NK-92 (cell line): Measurements from ENCODE around the gene GAPVD1.
A peak's percentile ranks its signal among the peaks of the same experiment; 100 is the strongest.
"Not testable (repeated sequence)": the region's sequence is repeated elsewhere in the genome, so short reads cannot be mapped to it uniquely, and the experiment has no call there.

Source experiments
- DNase-seq: peaks from one replicate; lab custom pipeline; 2025; ENCODE audit not compliant: unreplicated experiment; lab: John Stamatoyannopoulos, UW

Gene GAPVD1

GRCh38 chr9:125261501-125262293 lies at the start of gene GAPVD1:
Gene GAPVD1, plus strand, starts transcription at chr9:125261826. Its CDS starts 37,096 bp downstream, at chr9:125298922.
- DNase-seq = no peak

GRCh38 chr9:125214186-125214585 lies 47.4 kb upstream of the GAPVD1 start:
- no peak for DNase-seq

- DNase-seq = no peak
Observed at GRCh38 chr9:125218621-125219020, 43.0 kb upstream of the GAPVD1 start.

GRCh38 chr9:125224858-125225257 lies 36.8 kb upstream of the GAPVD1 start:
- DNase-seq = not testable (repeated sequence)

- DNase-seq = no peak
Observed at GRCh38 chr9:125227761-125228160, 33.9 kb upstream of the GAPVD1 start.

GRCh38 chr9:125233678-125234077 lies 27.9 kb upstream of the GAPVD1 start:
- DNase-seq = no peak

GRCh38 chr9:125234099-125234498 lies 27.5 kb upstream of the GAPVD1 start:
- not testable (repeated sequence) for DNase-seq

GRCh38 chr9:125235804-125236519 lies 25.7 kb upstream of the GAPVD1 start:
- no peak for DNase-seq

GRCh38 chr9:125236520-125237159 lies 25.0 kb upstream of the GAPVD1 start:
- DNase-seq = not testable (repeated sequence)

- no peak for DNase-seq
Observed at GRCh38 chr9:125238127-125238914, 23.3 kb upstream of the GAPVD1 start.

- no peak for DNase-seq
Observed at GRCh38 chr9:125238915-125239446, 22.6 kb upstream of the GAPVD1 start.

- no peak for DNase-seq
Observed at GRCh38 chr9:125239631-125240597, 21.7 kb upstream of the GAPVD1 start.

GRCh38 chr9:125240649-125240999 lies 21.0 kb upstream of the GAPVD1 start:
- no peak for DNase-seq

- peak; percentile 95 for DNase-seq
Observed at GRCh38 chr9:125241000-125241862, 20.4 kb upstream of the GAPVD1 start, which contains the start of gene HSPA5. Gene HSPA5, minus strand, starts transcription at chr9:125241343. Its CDS starts 217 bp downstream, at chr9:125241126.

- no peak for DNase-seq
Observed at GRCh38 chr9:125241863-125242739, 19.5 kb upstream of the GAPVD1 start.

GRCh38 chr9:125243792-125244260 lies 17.8 kb upstream of the GAPVD1 start:
- no peak for DNase-seq

- no peak for DNase-seq
Observed at GRCh38 chr9:125246261-125246667, 15.4 kb upstream of the GAPVD1 start.
